ENCODE measurements around the gene CDK18. TPM values are rescaled to one million over a fixed set of nuclear protein-coding genes. Genes with fewer than 3 reads are reported as not detected.

Gene CDK18
- polyA plus RNA-seq, 1 experiment: 0.36 TPM

DNA sequence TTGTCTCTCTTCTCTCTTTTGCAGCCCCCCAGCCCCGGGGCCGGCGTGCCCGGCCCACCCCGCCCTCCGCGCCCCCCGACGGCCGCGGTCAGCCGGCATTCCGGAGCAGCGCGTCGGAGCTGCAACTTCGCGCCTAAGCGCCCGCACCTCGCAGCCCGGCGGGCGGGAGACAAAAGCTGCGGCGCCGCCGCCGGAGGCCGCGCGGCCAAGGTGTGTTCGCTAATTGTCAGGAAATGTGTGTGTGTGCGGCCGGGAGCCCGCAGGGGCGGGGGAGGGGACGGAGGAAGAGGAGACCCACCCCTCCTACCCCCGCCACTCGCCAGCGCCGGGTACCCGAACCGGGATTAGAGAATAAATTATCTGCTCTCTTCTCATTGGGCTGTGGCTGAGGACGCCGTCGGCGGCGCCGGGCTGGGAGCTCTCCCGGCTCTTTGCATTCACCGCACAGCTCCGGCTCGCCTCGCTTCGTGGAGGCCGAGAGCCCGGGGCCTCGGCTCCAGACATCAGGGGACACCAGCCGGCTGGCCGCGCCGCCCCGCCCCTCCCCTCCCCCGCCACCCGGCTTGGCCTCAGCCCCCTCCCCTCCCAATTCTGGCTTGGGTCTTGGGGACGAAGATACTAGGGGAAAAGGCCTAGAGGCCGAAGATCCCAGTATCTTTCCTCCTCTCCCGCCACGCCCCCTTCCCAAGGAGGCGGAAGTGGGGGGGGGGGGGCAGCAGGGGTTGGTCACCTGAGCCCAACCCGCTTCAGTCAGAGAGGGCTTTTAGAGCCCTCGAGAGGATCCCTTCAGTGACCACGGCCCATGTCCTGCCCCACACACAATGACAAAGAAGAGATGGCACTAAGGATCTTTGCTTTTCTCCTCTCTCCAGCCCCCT, 47.4 kb upstream of the CDK18 start:
- POLR2A ChIA-PET: no interaction called here
- Histone ChIP-seq H3K4me3 (ENCODE audit: low read depth, low read length) (no peak overlapping the region), H3K9me3 (ENCODE audit: control insufficient read depth, insufficient read depth, low read length) (no peaks in the 10 kb centered on the region; the same call in 1 of the 2 replicates), H3K27ac (ENCODE audit: low read depth, low read length) (no peak overlapping the region), H3K27me3 (ENCODE audit: control insufficient read depth, insufficient read depth, low read length) (peaks cover 73% of the 10 kb centered on the region)
- CTCF ChIA-PET: interaction anchor here (3.0 kb wide), 1 partner anchor 103 kb away, joined by 9 read pairs; no protein-coding TSS in a partner anchor
- DNase-seq (ENCODE audit: low read depth, low spot score): no peak
- TF ChIP-seq, protein P1, sequence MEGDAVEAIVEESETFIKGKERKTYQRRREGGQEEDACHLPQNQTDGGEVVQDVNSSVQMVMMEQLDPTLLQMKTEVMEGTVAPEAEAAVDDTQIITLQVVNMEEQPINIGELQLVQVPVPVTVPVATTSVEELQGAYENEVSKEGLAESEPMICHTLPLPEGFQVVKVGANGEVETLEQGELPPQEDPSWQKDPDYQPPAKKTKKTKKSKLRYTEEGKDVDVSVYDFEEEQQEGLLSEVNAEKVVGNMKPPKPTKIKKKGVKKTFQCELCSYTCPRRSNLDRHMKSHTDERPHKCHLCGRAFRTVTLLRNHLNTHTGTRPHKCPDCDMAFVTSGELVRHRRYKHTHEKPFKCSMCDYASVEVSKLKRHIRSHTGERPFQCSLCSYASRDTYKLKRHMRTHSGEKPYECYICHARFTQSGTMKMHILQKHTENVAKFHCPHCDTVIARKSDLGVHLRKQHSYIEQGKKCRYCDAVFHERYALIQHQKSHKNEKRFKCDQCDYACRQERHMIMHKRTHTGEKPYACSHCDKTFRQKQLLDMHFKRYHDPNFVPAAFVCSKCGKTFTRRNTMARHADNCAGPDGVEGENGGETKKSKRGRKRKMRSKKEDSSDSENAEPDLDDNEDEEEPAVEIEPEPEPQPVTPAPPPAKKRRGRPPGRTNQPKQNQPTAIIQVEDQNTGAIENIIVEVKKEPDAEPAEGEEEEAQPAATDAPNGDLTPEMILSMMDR (IDR thresholded peaks at IDR 0.05; ENCODE audit: low read depth, low read length): no peak

DNA sequence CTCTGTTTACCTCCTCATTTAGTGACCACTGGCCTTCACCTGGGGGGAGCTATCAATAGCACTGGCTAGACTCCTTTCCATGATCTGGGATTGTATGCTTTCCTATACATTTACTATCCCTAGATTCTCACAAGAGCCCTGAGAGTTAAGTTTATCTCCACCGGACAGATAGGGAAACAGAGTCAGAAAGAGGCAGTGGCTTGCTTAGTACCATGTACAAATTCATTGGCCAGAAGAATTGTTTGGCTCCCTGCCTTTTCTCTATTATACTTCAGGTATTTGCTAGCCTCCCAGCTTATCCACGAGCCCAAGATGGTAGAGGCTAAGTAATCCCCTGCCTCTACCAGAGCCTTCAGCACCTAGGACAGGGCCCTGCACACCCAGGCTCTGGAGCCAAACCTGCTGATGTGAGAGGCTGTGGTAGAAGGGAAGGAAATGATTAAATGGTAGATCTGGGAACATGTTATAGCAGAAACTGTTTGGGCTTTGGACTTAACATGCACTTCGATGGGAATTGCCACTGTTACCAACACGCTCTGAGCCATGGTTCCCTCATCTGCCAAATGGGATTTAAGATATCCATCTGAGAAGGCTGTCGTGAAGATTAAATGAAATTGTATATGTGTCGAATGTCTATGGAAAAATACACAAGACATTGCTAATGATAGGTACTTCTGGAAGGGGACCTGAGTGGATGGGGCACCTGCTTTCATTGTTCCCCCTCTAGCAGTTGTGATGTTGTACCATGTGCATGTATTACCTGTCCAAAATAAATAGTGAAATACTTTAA, 45.5 kb upstream of the CDK18 start:
- CTCF ChIA-PET: interaction anchor here (0.7 to 3.0 kb wide), 4 partner anchors 27 to 105 kb away, joined by 3 to 9 read pairs (median 3); no protein-coding TSS in a partner anchor
- Histone ChIP-seq H3K4me3 (ENCODE audit: low read depth, low read length) (no peak overlapping the region), H3K27ac (ENCODE audit: low read depth, low read length) (no peak overlapping the region), H3K9me3 (ENCODE audit: control insufficient read depth, insufficient read depth, low read length) (no peaks in the 10 kb centered on the region; the same call in 1 of the 2 replicates), H3K27me3 (ENCODE audit: control insufficient read depth, insufficient read depth, low read length) (peaks cover 61% of the 10 kb centered on the region)
- TF ChIP-seq, protein P1 (IDR thresholded peaks at IDR 0.05; ENCODE audit: low read depth, low read length): no peak
- DNase-seq (ENCODE audit: low read depth, low spot score): no peak
- POLR2A ChIA-PET: no interaction called here

DNA sequence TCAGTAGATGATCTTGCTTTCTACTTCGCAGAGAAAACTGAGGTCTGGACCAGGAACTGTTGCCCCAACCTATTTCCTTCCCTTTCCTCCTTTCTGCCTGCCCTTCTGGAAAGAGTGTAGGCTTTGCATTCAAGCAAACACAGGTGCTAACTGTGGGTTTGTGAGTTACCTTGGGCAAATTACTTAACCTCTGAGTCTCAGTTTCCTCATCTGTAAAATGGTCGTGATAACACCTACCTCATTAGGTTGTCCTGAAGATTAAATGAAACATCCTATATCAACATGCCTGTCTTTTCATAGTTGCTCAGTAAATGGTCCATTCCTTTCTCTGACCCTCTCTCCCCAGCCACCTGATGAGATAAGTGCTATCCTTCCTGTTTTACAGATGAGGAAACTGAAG, 39.1 kb upstream of the CDK18 start:
- TF ChIP-seq, protein P1 (IDR thresholded peaks at IDR 0.05; ENCODE audit: low read depth, low read length): no peak
- no peaks in the 10 kb centered on the region for H3K9me3 ChIP-seq (ENCODE audit: control insufficient read depth, insufficient read depth, low read length)
- no peak for DNase-seq (ENCODE audit: low read depth, low spot score)
- POLR2A ChIA-PET: no interaction called here
- CTCF ChIA-PET: interaction anchor here (1.2 kb wide), 1 partner anchor 20 kb away, joined by 3 read pairs; no protein-coding TSS in a partner anchor
- no peak overlapping the region for H3K4me3 ChIP-seq (ENCODE audit: low read depth, low read length)
- H3K27me3 ChIP-seq (ENCODE audit: control insufficient read depth, insufficient read depth, low read length): peaks cover 54% of the 10 kb centered on the region
- no peak overlapping the region for H3K27ac ChIP-seq (ENCODE audit: low read depth, low read length)

DNA sequence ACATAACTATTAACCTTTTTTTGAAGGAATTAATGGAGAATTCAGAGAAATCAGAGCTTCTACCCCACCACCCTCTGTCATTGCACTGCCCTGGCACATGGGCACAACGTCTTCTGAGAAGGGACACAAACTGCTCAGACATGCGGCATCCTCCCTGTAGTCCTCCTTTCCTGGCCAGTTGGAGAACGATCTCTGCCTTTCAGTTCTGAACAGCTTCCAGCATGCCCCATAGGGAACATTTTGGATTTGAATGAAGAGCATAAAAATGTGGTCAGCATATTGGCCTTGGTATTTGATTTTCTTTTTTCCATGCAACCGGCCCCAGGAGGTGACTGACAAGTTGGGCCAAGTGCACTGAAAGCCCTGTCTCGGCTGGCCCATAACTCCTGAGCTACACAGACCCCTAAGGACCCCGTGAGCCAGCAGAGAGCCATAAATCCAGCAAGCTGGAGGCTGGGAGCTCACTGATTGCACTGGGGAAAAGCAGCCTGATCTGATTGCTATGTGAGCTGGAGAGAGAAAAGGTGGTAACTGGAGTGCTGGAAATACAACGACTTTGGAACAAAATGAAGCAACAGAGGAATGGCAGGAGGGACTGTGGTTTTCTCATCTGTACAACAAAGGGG, 37.8 kb upstream of the CDK18 start:
- Histone ChIP-seq H3K9me3 (ENCODE audit: control insufficient read depth, insufficient read depth, low read length) (no peaks in the 10 kb centered on the region), H3K27ac (ENCODE audit: low read depth, low read length) (no peak overlapping the region), H3K27me3 (ENCODE audit: control insufficient read depth, insufficient read depth, low read length) (peaks cover 45% of the 10 kb centered on the region), H3K4me3 (ENCODE audit: low read depth, low read length) (no peak overlapping the region)
- ChIA-PET POLR2A (no interaction called here), CTCF (interaction anchor here (1.2 to 1.4 kb wide), 2 partner anchors 19 to 112 kb away, joined by 3 to 4 read pairs; no protein-coding TSS in a partner anchor)
- no peak for DNase-seq (ENCODE audit: low read depth, low spot score)
- TF ChIP-seq, protein P1 (IDR thresholded peaks at IDR 0.05; ENCODE audit: low read depth, low read length): no peak

Data from AG04450 (cell line).